Measurements from ENCODE around the gene FGF10. TPM values are rescaled to one million over a fixed set of nuclear protein-coding genes. Genes with fewer than 3 reads are reported as not detected.

Gene FGF10
- total and polyA plus RNA-seq, 2 donors (not counting 1 experiment from before 2014, with no cell fraction given) = 0.58 to 154 TPM

DNA sequence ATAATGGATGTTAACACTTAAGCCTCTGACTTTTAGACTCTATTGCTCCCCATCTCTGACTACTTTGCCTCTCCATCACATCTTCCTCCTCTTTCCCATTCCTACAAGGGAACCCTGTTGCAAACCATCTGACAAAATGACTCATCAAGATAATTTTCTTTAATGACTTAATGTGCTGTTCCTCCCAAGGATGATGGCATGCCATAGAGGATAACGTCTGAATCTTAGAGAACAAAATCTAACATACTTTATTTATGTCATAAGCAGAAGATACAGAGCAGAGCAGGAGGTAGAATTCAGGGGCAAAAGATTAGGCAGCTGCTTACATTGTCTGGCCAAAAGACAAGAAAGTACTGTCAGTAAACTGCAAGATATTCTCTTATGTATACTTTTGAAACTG, 76.8 kb downstream of the FGF10 start:
- Histone ChIP-seq H3K36me3 (ENCODE audit: control insufficient read depth, insufficient read depth, low read length) (no peaks in the 10 kb centered on the region), H3K27ac (ENCODE audit: insufficient read depth, low read length) (no peak overlapping the region), H3K4me3 (replicated peaks in 1 of 4; ENCODE audit: control extremely low read depth in 1 of 4, insufficient read depth in 1 of 4, low read depth in 3 of 4, low read length in 4 of 4) (no peak overlapping the region), H3K27me3 (ENCODE audit: control insufficient read depth, insufficient read depth, low read length) (no peaks in the 10 kb centered on the region), H3K4me2 (ENCODE audit: extremely low read depth, insufficient read depth, low read length) (no peak overlapping the region), H3K9me3 (ENCODE audit: control insufficient read depth, insufficient read depth, low read depth, low read length) (no peaks in the 10 kb centered on the region), H3K4me1 (ENCODE audit: control insufficient read depth, extremely low read depth, insufficient read depth, low read length) (no peaks in the 10 kb centered on the region), H3K79me2 (ENCODE audit: control insufficient read depth, insufficient read depth, low read length) (no peaks in the 10 kb centered on the region), H4K20me1 (ENCODE audit: control insufficient read depth, extremely low read depth, insufficient read depth, low read length) (no peaks in the 10 kb centered on the region), H3K9ac (ENCODE audit: insufficient read depth, low read length) (no peak overlapping the region), H2AFZ (ENCODE audit: low read length) (no peak overlapping the region)
- peak in 1 of 2 donors; percentile 12 for DNase-seq (ENCODE audit: low read depth in 2 of 2)
- no peak for TF ChIP-seq EZH2 (IDR thresholded peaks at IDR 0.05; ENCODE audit: low read length, missing control alignments)
- TF ChIP-seq, protein P1, sequence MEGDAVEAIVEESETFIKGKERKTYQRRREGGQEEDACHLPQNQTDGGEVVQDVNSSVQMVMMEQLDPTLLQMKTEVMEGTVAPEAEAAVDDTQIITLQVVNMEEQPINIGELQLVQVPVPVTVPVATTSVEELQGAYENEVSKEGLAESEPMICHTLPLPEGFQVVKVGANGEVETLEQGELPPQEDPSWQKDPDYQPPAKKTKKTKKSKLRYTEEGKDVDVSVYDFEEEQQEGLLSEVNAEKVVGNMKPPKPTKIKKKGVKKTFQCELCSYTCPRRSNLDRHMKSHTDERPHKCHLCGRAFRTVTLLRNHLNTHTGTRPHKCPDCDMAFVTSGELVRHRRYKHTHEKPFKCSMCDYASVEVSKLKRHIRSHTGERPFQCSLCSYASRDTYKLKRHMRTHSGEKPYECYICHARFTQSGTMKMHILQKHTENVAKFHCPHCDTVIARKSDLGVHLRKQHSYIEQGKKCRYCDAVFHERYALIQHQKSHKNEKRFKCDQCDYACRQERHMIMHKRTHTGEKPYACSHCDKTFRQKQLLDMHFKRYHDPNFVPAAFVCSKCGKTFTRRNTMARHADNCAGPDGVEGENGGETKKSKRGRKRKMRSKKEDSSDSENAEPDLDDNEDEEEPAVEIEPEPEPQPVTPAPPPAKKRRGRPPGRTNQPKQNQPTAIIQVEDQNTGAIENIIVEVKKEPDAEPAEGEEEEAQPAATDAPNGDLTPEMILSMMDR (conservative IDR thresholded peaks at IDR 0.05 in 1 of 2, IDR thresholded peaks at IDR 0.05 in 1 of 2; ENCODE audit: low read depth in 1 of 2, low read length in 2 of 2) = no peak

DNA sequence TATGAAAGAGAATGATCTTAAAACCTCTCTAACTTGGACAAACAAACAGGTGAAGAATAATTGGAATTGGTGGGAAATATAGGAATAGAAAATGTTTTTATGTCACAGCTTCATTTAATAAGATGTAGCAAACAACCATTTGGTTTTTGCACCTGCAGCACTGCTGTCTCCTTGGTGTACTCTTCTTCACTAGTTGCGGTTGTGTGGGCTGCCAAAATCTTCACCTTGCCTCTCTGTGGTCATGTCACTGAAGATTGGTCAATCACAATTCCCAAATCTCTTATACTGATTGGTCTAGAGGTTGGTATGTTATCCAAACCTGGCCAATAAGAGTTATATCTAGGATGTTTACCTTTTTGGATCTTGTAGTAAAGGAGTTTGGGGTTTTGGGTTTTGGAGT, 88.7 kb downstream of the FGF10 start:
- TF ChIP-seq EZH2 (IDR thresholded peaks at IDR 0.05; ENCODE audit: low read length, missing control alignments) = no peak
- TF ChIP-seq, protein P1 (conservative IDR thresholded peaks at IDR 0.05 in 1 of 2, IDR thresholded peaks at IDR 0.05 in 1 of 2; ENCODE audit: low read depth in 1 of 2, low read length in 2 of 2) = no peak
- H3K27ac ChIP-seq (ENCODE audit: insufficient read depth, low read length) = no peak overlapping the region
- H3K9me3 ChIP-seq (ENCODE audit: control insufficient read depth, insufficient read depth, low read depth, low read length) = no peaks in the 10 kb centered on the region
- H3K9ac ChIP-seq (ENCODE audit: insufficient read depth, low read length) = no peak overlapping the region
- no peaks in the 10 kb centered on the region for H3K79me2 ChIP-seq (ENCODE audit: control insufficient read depth, insufficient read depth, low read length)
- H3K36me3 ChIP-seq (ENCODE audit: control insufficient read depth, insufficient read depth, low read length) = no peaks in the 10 kb centered on the region
- H4K20me1 ChIP-seq (ENCODE audit: control insufficient read depth, extremely low read depth, insufficient read depth, low read length) = no peaks in the 10 kb centered on the region
- H3K4me1 ChIP-seq (ENCODE audit: control insufficient read depth, extremely low read depth, insufficient read depth, low read length) = no peaks in the 10 kb centered on the region
- H3K27me3 ChIP-seq (ENCODE audit: control insufficient read depth, insufficient read depth, low read length) = no peaks in the 10 kb centered on the region
- no peak overlapping the region for H2AFZ ChIP-seq (ENCODE audit: low read length)
- H3K4me3 ChIP-seq (replicated peaks in 1 of 4; ENCODE audit: control extremely low read depth in 1 of 4, insufficient read depth in 1 of 4, low read depth in 3 of 4, low read length in 4 of 4) = no peak overlapping the region
- no peak for DNase-seq (ENCODE audit: low read depth in 2 of 2)
- H3K4me2 ChIP-seq (ENCODE audit: extremely low read depth, insufficient read depth, low read length) = no peak overlapping the region

DNA sequence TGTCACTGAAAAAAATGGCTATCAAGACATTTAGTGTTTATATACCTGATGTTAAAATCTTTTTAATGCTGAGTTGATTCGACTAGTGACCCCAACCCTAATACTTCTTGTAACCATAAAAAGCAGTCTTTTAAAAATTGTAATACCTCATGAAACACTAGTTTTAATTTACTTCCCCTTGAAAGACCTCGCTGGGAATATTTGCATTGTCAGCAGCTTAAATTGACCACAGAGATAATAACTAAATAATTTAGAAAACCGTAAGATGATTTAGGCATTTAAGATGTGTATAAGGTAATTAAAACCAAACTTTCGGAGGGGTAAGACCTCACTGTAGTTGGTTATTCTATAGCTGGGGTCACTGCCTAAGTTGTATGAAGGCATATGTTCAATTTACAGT, 89.8 kb downstream of the FGF10 start:
- no peak overlapping the region for H3K4me3 ChIP-seq (replicated peaks in 1 of 4; ENCODE audit: control extremely low read depth in 1 of 4, insufficient read depth in 1 of 4, low read depth in 3 of 4, low read length in 4 of 4)
- no peaks in the 10 kb centered on the region for H4K20me1 ChIP-seq (ENCODE audit: control insufficient read depth, extremely low read depth, insufficient read depth, low read length)
- TF ChIP-seq, protein P1 (conservative IDR thresholded peaks at IDR 0.05 in 1 of 2, IDR thresholded peaks at IDR 0.05 in 1 of 2; ENCODE audit: low read depth in 1 of 2, low read length in 2 of 2) = no peak
- no peak for TF ChIP-seq EZH2 (IDR thresholded peaks at IDR 0.05; ENCODE audit: low read length, missing control alignments)
- no peaks in the 10 kb centered on the region for H3K79me2 ChIP-seq (ENCODE audit: control insufficient read depth, insufficient read depth, low read length)
- H3K27ac ChIP-seq (ENCODE audit: insufficient read depth, low read length) = no peak overlapping the region
- H3K36me3 ChIP-seq (ENCODE audit: control insufficient read depth, insufficient read depth, low read length) = no peaks in the 10 kb centered on the region
- no peaks in the 10 kb centered on the region for H3K9me3 ChIP-seq (ENCODE audit: control insufficient read depth, insufficient read depth, low read depth, low read length)
- no peak overlapping the region for H3K4me2 ChIP-seq (ENCODE audit: extremely low read depth, insufficient read depth, low read length)
- H3K4me1 ChIP-seq (ENCODE audit: control insufficient read depth, extremely low read depth, insufficient read depth, low read length) = no peaks in the 10 kb centered on the region
- no peaks in the 10 kb centered on the region for H3K27me3 ChIP-seq (ENCODE audit: control insufficient read depth, insufficient read depth, low read length)
- no peak for DNase-seq (ENCODE audit: low read depth in 2 of 2)
- H2AFZ ChIP-seq (ENCODE audit: low read length) = no peak overlapping the region
- no peak overlapping the region for H3K9ac ChIP-seq (ENCODE audit: insufficient read depth, low read length)

Data from fibroblast of lung (primary cell).